Cerebellar cortex (tissue), 1 donor: ENCODE measurements around the gene ZBTB40.

Source experiments
- DNase-seq: peaks from one replicate; pipeline ENCODE4 v3.0.0-alpha.2; 2015; ENCODE audit warnings: low spot score

The ZBTB40 gene

DNA sequence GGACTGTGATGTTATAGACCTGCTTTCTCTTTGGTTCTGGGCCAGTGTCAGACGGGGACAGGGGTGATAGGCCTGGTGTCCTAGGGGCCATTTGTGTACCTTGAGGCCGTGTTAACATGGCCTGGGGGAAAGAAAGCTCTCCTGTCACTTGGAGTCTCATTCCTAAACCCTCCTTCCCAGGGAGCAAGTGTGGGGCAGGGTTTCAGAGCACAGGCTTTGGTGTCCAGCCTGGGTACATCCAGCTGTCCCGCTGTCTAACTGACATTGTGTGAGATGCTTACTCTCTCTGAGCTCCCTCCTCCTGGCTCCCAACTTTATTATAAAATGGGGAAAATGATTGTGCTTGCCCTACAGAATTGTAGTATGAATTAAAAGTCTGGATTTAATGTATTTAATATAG, 79.1 kb downstream of the ZBTB40 start:
- no peak for DNase-seq

DNA sequence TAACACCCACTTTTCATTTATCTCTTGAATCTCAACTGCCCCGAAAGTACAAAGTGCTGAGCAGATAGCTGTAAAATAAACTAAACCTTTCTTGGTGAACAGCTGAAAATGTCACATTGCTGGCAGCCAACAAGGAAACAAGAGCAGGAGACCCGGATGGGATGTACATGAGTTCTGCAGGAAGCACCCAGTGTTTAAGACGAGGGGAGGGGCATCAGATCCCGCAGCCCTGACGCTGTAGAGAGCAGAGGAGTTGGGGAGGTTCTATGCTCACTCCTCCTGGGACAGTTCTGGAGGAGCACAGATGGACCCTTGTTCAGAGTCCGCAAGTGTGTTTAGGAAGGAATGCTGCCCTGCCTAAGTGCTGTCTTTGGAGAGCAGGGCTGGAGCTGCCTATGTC, 79.6 kb downstream of the ZBTB40 start:
- DNase-seq = no peak

DNA sequence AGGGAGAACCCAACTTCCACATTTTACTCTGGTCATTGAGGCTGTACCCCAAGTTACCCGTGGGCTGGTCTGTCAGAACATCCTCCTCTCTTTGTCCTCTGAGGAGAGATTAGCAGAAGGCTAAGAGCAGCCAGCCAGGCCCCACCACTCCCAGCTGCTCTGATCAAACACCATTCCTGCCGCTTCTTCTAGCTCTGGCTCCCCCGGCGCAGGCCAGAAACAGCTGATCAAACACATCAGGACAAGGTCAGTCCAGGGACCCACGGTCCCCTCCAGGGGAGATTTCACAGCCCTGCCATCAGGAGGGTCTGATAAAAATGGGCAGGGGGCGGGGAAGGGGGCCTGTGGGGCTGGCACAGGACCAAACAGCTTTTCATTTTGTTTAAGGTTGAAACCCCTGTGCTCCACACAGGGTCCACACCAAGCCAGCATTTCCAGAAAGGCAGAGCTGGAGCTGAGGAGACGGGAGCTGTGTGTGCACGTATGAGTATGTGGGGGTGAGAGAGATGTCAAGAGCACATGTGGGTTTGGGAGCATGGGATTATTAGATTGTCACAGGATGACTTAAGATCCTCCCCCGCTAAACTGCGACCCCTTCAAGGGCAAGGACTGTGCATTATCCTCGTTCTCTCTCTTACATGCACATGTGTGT, 81.7 kb downstream of the ZBTB40 start:
- no peak for DNase-seq

DNA sequence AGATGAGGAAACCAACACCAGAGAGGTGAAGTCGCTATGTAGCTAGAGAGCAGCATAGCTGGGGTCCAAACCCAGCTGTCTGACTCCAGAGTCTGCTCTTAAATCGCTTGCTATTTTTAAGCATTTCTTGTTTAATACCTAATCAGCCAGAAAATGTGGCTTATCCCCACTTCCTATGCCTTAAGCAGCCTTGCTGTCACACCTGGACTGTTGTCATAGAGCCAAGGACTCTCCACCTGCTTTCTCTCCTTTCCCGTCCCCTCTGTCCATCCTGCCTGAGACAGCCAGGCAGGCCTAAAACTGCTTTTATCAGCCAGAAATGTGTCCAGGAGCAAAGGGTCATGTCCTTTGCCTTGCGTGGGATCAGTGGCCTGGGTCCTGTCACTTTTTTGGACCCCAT, 83.3 kb downstream of the ZBTB40 start:
- DNase-seq = no peak

DNA sequence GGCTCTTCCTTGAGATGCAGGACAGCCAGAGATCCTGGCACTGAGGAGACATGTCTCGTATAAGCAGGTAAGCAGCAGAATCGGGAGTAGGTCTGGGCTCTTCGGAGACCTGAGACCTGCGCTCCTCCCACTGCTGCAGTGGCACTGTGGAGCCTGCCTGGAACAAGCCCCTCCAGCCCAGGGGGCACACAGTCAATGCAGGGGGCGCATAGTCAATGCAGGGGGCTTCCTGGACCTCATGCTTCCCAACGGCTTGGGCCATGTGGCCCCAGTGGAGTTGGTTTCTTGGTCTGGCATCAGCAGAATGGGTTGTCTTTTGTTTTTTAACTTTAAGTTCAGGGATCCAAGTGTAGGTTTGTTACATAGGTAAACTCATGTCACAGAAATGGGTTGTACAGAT, 83.7 kb downstream of the ZBTB40 start:
- no peak for DNase-seq

DNA sequence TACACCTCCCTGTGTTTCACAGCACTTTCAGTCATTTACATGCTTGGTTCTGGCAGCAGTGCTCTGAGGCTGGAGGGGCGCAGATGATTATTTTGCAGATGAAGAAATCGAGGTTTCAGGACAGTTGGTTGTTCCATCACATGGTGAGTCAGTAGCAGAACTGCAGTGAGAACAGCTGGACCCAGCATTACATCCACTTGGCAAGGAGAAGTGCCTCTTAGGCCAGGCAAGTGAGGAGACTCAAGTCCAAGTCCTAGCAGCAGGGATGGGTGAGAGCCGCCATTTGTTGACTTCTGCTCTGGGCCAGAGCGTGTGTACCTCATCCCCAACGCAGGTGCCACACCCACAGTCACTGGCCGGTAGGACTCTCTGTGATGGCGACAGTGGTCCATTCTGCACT, 84.9 kb downstream of the ZBTB40 start:
- DNase-seq = no peak

DNA sequence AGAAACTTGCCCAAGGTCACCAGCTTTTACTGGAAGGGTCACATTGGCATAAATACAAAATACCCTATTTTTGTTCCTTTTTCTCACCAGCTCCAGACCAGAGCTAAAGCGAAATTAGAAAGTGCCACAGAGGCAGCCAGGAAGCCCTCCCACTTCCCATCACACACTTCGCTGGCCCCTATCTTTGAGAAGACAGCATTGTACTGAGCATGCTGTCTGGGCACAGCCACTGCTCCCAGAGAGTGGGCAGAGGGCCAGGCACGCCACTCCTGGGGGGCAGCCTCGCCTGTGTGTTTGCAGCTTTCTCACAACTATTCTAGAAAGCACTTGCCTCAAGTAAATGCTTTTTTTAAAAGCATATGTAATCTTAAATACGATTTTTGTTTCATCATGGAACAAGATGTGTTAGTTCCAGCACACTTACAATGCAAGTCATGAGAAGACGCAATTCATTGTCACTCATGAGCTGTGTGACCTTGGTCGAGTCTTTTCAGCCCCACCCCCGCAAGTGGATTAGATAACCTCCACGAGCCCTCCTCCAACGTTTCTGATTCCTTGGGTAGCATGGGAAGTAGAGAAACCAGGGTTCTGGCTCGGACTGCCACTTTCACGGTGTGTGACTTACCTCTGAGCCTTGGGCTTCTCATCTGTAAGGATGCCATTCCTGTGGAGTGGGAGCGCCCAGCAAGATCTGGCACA, 85.9 kb downstream of the ZBTB40 start:
- DNase-seq = no peak

DNA sequence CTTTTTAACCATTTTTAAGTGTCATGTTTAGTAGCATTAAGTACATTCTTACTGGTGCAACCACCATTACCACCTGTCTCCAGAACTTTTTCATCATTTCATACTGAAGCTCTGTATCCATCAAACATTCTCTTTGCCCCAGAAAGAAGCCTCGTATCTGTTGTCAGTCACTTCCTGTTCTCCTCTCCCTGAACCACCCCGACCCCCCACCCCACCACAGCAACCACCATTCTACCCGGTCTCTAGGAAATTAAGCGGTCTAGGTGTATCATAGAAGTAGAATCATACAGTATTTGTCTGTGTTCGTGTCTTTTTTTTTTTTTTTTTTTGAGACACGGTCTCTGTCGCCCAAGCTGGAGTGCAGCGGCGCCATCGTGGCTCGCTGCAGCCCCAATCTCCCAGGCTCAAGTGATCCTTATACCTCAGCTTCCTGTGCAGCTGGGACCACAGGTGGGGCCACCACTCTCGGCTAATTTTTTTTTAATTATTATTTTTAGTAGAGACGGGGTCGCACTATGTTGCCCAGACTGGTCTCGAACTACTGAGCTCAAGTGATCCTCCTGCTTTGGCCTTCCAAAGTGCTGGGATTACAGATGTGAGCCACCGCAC, 88.0 kb downstream of the ZBTB40 start:
- DNase-seq = no peak

DNA sequence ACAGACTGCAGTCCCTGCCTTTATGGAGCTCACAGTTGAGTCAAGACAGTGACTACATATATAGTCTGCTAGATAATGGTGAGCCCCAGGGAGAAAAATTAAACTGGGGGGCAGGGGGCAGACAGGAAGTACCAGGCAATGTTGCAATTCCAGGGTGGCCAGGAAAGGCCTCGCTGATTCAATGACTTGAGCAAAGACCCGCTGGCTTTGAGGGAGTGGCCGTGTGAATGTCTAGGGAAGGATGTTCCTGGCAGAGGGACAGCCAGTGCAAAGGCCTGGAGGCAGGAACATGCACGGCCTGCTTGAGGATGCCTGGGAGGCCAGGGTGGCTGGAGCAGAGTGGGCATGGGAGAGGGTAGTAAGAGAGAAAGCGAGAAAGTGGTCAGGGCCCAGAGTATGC, 88.7 kb downstream of the ZBTB40 start:
- DNase-seq = no peak

DNA sequence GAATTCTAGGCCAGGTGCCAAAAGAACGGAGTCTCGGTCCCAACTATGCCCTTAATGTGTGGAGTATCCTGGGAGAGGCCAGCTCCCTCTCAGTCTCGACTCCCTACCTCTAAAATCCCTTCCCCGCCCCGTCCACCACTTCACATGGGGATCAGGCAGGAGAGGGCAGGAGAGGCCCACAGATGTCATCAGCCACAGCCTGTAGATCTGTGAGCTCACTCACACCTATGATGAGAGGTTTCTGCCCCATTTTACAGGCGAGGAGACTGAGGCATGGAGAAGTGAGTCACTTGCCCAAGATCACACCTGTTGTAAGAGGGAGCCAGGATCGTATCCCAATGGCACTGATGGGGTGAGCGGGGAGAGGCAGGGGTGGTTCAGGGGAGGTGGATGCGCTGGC, 91.2 kb downstream of the ZBTB40 start:
- DNase-seq = no peak

DNA sequence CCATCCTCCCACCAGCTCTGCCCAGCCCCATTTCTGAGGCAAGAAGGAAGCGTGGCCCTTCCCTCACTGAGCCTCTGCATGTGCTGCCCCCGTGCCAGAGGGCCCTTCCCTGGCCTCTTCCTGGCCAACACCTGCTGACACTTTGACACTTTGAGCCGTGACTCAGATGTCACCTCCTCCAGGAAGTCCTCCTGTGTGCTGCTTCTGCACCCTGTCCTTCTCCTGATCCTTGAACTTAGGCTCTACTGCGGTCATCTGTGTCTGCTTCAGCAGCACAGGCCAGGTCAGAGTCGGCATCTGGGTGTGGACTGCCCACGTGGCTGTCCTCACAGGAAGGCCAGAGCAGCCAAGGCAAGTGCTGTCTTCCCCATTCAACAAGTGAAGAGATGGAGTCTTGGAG, 92.0 kb downstream of the ZBTB40 start:
- DNase-seq = no peak

DNA sequence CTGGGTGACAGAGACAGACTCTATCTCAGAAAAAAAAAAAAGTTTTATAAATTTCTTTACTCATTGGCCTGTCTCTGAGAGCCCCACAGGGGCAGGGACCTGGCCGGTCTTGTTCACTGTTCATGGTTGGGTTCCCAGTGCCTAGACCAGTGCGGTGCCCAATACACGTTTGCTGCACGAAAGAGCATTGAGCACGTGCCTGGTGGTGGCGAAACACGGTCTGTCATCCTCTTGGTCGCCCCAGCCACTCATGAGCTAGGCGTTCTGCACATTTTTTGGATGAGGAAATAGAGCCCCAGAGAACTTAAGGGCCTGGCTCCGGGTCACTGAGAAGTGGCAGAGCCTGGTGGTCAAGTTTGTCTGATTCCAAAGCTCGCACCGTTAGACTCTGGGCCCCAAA, 93.0 kb downstream of the ZBTB40 start:
- DNase-seq = no peak

DNA sequence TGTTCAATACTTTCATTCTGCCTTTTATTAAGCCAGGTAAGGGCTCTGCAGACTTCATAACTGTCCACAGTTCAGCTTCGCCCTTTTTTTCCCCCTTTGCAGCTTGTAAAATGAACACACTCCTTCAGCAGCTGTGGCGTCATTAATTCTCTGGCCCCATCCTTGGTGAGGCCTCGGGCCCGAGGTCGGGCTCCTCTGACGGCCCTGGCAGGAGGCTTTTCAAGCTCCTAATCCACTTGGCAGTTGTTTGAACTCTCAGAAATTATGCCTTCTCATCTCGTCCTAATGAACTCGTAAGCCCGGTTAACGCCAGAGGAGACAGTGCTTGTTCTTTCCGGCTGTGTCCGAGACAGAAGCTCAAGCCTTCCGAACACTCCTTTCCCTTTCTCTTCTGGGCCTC, 93.5 kb downstream of the ZBTB40 start:
- no peak for DNase-seq

DNA sequence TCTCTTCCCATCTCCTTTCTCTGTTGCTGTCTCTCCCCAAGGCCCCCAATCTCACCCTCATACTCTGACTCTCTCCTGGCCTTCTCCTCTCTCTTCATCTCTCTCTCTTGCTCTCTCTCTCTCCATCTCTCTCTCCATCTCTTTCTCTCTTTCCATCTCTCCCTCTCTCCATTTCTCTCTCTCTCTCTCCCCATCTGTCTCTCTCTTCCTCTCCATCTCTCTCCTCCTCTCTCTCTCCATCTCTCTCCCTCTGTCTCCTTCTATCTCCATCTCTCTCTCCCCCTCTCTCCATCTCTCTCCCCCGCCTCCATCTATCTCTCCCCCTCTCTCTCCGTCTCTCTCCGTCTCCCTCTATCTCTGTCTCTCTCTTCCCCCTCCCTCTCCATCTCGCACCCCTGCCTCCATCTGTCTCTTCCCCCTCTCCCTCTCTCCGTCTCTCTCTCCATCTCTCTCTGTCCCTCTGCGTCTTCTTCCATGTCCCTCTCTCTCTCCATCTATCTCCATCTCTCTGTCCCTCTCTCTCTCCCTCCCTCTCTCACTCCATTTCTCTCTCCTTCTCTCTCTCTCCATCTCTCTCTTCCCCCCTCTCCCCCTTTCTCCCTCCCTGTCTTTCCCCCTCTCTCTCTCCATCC, 95.7 kb downstream of the ZBTB40 start:
- no peak for DNase-seq

DNA sequence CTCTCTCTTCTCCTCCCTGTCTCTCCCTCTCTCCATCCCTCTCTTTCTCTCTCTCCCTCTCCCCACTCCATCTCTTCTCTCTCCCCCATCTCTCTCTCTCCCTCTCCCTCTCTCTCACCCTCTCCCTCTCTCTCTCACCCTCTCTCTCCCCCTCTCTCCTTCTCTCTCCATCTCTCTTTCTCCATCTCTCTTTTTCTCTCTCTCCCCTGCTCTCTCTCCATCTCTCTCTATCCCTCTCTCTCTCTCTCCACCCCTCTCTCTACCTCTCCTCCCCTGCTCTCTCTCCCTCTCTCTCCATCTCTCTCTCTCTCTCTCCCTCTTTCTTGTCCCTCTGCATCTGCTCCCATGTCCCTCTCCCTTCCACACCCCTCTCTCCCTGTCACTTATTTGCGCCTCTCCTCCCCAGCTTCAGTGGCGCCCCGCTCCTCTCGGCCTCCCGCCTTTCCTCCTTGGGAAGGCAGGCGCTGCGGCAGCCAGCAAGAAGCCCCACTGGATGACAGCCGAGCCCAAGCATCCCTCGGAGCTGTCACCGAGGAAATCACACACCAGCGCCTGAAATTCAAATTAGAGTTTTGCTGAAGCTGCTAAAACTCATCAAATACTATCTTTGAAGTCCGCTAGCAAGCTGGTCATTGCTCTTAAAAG, 96.3 kb downstream of the ZBTB40 start:
- no peak for DNase-seq

DNA sequence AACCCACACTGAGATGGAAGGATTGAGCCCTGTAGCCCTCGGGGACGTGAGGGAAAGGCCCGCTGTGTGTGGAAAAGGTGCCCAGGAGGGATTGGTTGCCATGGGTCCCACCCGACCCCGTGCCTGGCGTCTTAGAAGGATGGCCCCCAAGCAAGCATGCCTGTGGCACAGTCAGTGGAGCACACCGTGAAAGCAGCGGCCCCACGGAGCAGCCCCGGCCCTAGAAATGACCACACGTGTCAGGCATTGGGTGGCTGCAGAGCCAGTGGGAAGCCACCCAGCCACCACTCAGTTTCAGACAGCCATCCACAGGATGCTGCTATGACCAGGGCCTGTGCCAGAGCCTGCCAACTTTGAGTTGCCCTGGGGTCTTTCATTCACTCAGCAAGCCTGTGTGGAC, 98.4 kb downstream of the ZBTB40 start:
- no peak for DNase-seq

DNA sequence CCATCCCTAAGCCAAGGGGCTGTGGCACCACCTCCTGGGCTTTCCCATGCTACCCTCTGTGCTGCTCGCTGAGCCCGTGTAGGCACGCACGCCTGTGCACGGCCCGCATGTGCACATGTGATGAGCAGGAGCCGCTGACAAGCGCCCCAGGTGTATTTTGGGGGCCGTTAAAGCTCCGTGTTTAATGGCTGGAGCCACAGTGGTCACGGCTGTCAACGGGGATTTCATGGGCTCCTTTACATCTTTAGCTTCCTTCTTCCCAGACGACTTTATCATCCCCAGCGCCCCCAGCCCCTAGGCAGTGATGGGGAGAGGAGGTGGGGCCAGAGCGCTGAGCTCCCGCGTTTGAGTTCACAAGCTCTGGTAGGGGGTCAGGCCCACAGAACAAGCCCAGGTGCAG, 99.9 kb downstream of the ZBTB40 start:
- DNase-seq = no peak

DNA sequence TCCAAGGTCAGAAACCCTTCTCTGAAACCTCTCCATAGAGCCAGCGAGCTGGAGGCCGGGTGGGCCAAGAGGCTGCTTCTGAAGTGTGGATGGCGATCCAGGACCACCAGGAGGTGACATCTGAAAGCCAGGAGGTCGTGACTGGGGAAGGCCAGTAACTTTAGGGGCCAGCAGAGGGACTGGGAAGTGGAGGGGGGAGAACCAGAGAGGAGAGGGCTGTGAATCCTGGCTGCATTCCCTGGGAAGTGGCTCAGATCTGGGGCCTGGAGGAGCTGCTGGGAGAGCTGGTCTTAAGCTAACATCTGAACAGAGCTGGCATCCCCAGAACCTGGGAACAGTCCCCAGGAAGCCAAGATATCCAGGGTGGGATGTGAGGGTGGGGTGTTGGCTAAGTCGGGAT, 100.4 kb downstream of the ZBTB40 start:
- DNase-seq = no peak

DNA sequence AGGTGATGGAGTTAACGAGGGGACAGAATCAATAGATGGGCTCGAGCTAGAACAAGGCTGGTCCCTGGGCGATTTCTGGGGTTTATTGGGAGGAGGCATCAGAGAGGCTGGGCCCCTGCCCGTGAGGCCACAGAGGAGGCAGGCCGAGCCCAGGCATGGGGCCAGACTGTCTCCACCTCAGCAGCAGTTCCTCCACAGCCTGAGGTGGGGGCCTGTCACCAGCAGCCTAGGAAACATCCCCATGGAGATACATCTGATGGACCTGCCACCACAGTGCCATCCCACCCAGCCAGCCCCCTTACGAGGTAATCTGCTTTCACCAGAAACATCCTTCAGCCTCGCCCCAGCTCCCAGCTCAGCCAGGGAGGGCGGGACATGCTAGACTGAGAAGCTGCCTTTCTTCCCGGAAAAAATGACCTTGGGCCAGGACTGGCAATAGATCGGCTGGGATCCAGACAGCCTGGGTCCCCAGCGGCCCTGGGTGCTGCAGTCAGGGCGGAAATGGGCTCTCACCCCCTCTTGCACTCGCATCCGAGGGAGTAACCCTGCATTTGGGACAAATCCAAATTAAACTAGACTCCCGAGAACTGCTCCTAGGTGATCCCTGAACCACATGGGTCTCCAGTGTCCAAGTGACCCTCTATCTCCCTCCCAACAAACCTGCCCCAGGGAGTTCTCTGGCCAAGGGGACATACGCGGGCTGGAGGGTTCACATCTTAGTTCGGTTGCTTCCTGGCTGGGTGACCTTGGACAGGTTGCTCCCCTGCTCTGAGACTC, 101.6 kb downstream of the ZBTB40 start:
- DNase-seq = no peak

DNA sequence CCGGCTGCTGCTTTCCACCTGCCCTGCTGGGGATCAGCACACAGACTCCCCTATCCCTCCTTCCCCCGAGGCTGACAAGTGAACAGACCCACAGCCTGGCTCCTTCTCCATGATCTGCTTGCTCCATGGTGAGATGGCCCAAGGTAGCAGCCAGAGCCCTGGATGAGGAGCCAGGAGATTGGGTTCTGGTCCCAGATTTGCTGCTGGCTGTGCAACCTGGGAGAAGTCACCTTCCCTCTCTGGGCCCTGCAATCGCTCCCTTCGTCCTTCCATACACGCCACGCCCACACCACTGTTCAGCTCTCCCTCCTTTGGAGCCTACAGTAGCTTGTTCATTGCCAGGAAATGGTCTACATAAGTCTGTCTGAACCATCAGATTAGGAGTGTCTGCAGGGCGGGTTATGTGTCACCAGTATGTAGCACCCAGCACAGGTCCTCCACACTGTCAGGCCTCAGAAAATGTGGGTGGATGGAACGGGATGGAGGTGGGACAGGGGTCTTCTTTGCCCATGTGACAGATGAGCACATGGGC, 102.4 kb downstream of the ZBTB40 start:
- DNase-seq = no peak

DNA sequence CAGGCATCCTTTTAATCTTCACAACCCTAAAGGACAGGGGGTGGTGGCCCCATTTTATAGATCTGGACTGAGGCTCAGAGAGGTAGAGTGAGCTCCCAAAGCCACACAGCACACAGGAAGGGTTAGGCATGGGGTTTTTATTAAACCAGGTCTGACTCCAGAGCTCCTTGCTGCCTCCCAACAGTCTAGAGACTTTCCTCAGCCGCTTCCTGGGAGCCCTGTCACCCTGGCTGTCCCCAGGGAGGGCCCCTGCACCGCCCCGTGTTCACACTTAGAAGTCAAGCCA, 103.7 kb downstream of the ZBTB40 start:
- DNase-seq = no peak
